ENCODE measurements around the gene RFTN1. TPM values are rescaled to one million over a fixed set of nuclear protein-coding genes. Genes with fewer than 3 reads are reported as not detected.

The RFTN1 gene
- total RNA-seq, 1 donor from 2014 or later: 26.8 TPM

GRCh38 chr3:16364323-16364722 is 149.2 kb downstream of the RFTN1 start:
- intact Hi-C loops (cut with DNase I): no loop called here
- ATAC-seq: no peak
- no peak for DNase-seq (ENCODE audit: missing footprints)

GRCh38 chr3:16363636-16364035 is 149.9 kb downstream of the RFTN1 start:
- no peak for DNase-seq (ENCODE audit: missing footprints)
- intact Hi-C loops (cut with DNase I): no loop called here
- ATAC-seq: no peak

- intact Hi-C loops (cut with DNase I): no loop called here
- ATAC-seq: no peak
- DNase-seq (ENCODE audit: missing footprints): no peak
Measured at GRCh38 chr3:16362770-16363169, 150.7 kb downstream of the RFTN1 start.

GRCh38 chr3:16361087-16361486 is 152.4 kb downstream of the RFTN1 start:
- intact Hi-C loops (cut with DNase I): no loop called here
- no peak for DNase-seq (ENCODE audit: missing footprints)
- peak; percentile 56 for ATAC-seq

GRCh38 chr3:16359331-16359730 is 154.2 kb downstream of the RFTN1 start:
- ATAC-seq (no peak), DNase-seq (ENCODE audit: missing footprints) (no peak)
- intact Hi-C loops (cut with DNase I): loop anchor here (5.0 kb wide), 1 partner anchor 153 kb away; the partner anchor contains the start of gene RFTN1

- intact Hi-C loops (cut with DNase I): loop anchor here (5.0 kb wide), 1 partner anchor 154 kb away; the partner anchor contains the start of gene RFTN1
- ATAC-seq: no peak
Measured at GRCh38 chr3:16358336-16358735, 155.2 kb downstream of the RFTN1 start.

GRCh38 chr3:16357186-16358121 is 156.0 kb downstream of the RFTN1 start:
- DNase-seq (ENCODE audit: missing footprints) (peak; percentile 15), ATAC-seq (no peak)
- intact Hi-C loops (cut with DNase I): loop anchor here (5.0 kb wide), 1 partner anchor 155 kb away; the partner anchor contains the start of gene RFTN1

More at GRCh38 chr3:16358336-16358735, 155.2 kb downstream of the RFTN1 start:
- no peak for DNase-seq (ENCODE audit: missing footprints)

- no peak for ATAC-seq
- DNase-seq (ENCODE audit: missing footprints): no peak
- intact Hi-C loops (cut with DNase I): loop anchor here (5.0 kb wide), 1 partner anchor 156 kb away; the partner anchor contains the start of gene RFTN1
Measured at GRCh38 chr3:16355828-16356227, 157.7 kb downstream of the RFTN1 start.

- intact Hi-C loops (cut with DNase I): no loop called here
- no peak for DNase-seq (ENCODE audit: missing footprints)
Measured at GRCh38 chr3:16354291-16354690, 159.2 kb downstream of the RFTN1 start.

GRCh38 chr3:16352428-16352827 is 161.1 kb downstream of the RFTN1 start:
- intact Hi-C loops (cut with DNase I): no loop called here
- ATAC-seq (no peak), DNase-seq (ENCODE audit: missing footprints) (no peak)

More at GRCh38 chr3:16354291-16354690, 159.2 kb downstream of the RFTN1 start:
- ATAC-seq: no peak

GRCh38 chr3:16350597-16351318 is 162.7 kb downstream of the RFTN1 start:
- DNase-seq (ENCODE audit: missing footprints) (no peak), ATAC-seq (no peak)
- intact Hi-C loops (cut with DNase I): no loop called here

- DNase-seq (ENCODE audit: missing footprints): no peak
- ATAC-seq: no peak
- intact Hi-C loops (cut with DNase I): no loop called here
Measured at GRCh38 chr3:16349986-16350596, 163.4 kb downstream of the RFTN1 start.

GRCh38 chr3:16347548-16347947 is 166.0 kb downstream of the RFTN1 start:
- no peak for ATAC-seq
- intact Hi-C loops (cut with DNase I): no loop called here
- DNase-seq (ENCODE audit: missing footprints): no peak

- intact Hi-C loops (cut with DNase I): no loop called here
- no peak for DNase-seq (ENCODE audit: missing footprints)
- no peak for ATAC-seq
Measured at GRCh38 chr3:16346413-16347081, 167.0 kb downstream of the RFTN1 start.

GRCh38 chr3:16343101-16343500 is 170.4 kb downstream of the RFTN1 start:
- no peak for ATAC-seq
- no peak for DNase-seq (ENCODE audit: missing footprints)
- intact Hi-C loops (cut with DNase I): no loop called here

GRCh38 chr3:16338999-16339398 is 174.5 kb downstream of the RFTN1 start:
- DNase-seq (ENCODE audit: missing footprints) (no peak), ATAC-seq (peak; percentile 56)
- intact Hi-C loops (cut with DNase I): no loop called here

GRCh38 chr3:16337856-16338540 is 175.5 kb downstream of the RFTN1 start:
- intact Hi-C loops (cut with DNase I): no loop called here
- DNase-seq (ENCODE audit: missing footprints): no peak

GRCh38 chr3:16336825-16337224 is 176.7 kb downstream of the RFTN1 start:
- DNase-seq (ENCODE audit: missing footprints) (no peak), ATAC-seq (no peak)
- intact Hi-C loops (cut with DNase I): no loop called here

More at GRCh38 chr3:16337856-16338540, 175.5 kb downstream of the RFTN1 start:
- peak; percentile 29 for ATAC-seq

All from Right ventricle myocardium inferior (tissue), 1 donor.